ENCODE results near the gene HCK.
A peak's percentile ranks its signal among the peaks of the same experiment; 100 is the strongest.

HCK gene

GRCh38 chr20:32006841-32007786 lies 44.9 kb upstream of the HCK start:
- no peak for TF ChIP-seq FOXP2 (optimal IDR thresholded peaks at IDR 0.05; ENCODE audit: borderline replicate concordance, extremely low read depth, extremely low read length, insufficient read depth)
- TF ChIP-seq TAF1 (IDR thresholded peaks at IDR 0.05; ENCODE audit: borderline replicate concordance, insufficient read depth, low read length) = no peak
- TF ChIP-seq SIN3A (IDR thresholded peaks at IDR 0.05; ENCODE audit: borderline replicate concordance, insufficient read depth, low read length) = no peak
- TF ChIP-seq POLR2AphosphoS5 (IDR thresholded peaks at IDR 0.05; ENCODE audit: low read depth, low read length) = no peak
- TF ChIP-seq REST (IDR thresholded peaks at IDR 0.05; ENCODE audit: insufficient read depth in 1 of 2, low read depth in 2 of 2, low read length in 2 of 2) = no peak

GRCh38 chr20:32007787-32008616 lies 44.0 kb upstream of the HCK start:
- TF ChIP-seq POLR2AphosphoS5 (IDR thresholded peaks at IDR 0.05; ENCODE audit: low read depth, low read length) (peak; percentile 75; the same call in 1 of the 2 replicates), FOXP2 (optimal IDR thresholded peaks at IDR 0.05; ENCODE audit: borderline replicate concordance, extremely low read depth, extremely low read length, insufficient read depth) (peak; percentile 75), REST (IDR thresholded peaks at IDR 0.05; ENCODE audit: insufficient read depth in 1 of 2, low read depth in 2 of 2, low read length in 2 of 2) (peak; percentile 35 to 68; a peak in 2 of 4 replicates), TAF1 (IDR thresholded peaks at IDR 0.05; ENCODE audit: borderline replicate concordance, insufficient read depth, low read length) (peak; percentile 80; the same call in 1 of the 2 replicates), SIN3A (IDR thresholded peaks at IDR 0.05; ENCODE audit: borderline replicate concordance, insufficient read depth, low read length) (peak; percentile 75; the same call in 1 of the 2 replicates)

GRCh38 chr20:32009564-32009963 lies 42.5 kb upstream of the HCK start:
- no peak for TF ChIP-seq FOXP2 (optimal IDR thresholded peaks at IDR 0.05; ENCODE audit: borderline replicate concordance, extremely low read depth, extremely low read length, insufficient read depth)

GRCh38 chr20:32010101-32010500 lies 41.9 kb upstream of the HCK start, which contains the start of gene CCM2L:
TSS of gene CCM2L (plus strand) at chr20:32010438. CDS start at chr20:32010455, 17 bp downstream.
- TF ChIP-seq POLR2AphosphoS5 (IDR thresholded peaks at IDR 0.05; ENCODE audit: low read depth, low read length) (no peak), REST (IDR thresholded peaks at IDR 0.05; ENCODE audit: insufficient read depth in 1 of 2, low read depth in 2 of 2, low read length in 2 of 2) (no peak), TAF1 (IDR thresholded peaks at IDR 0.05; ENCODE audit: borderline replicate concordance, insufficient read depth, low read length) (no peak)

GRCh38 chr20:32010666-32011065 lies 41.4 kb upstream of the HCK start:
- TF ChIP-seq POLR2AphosphoS5 (IDR thresholded peaks at IDR 0.05; ENCODE audit: low read depth, low read length) = no peak
- TF ChIP-seq SIN3A (IDR thresholded peaks at IDR 0.05; ENCODE audit: borderline replicate concordance, insufficient read depth, low read length) = no peak
- TF ChIP-seq FOXP2 (optimal IDR thresholded peaks at IDR 0.05; ENCODE audit: borderline replicate concordance, extremely low read depth, extremely low read length, insufficient read depth) = no peak
- TF ChIP-seq REST (IDR thresholded peaks at IDR 0.05; ENCODE audit: insufficient read depth in 1 of 2, low read depth in 2 of 2, low read length in 2 of 2) = no peak
- no peak for TF ChIP-seq TAF1 (IDR thresholded peaks at IDR 0.05; ENCODE audit: borderline replicate concordance, insufficient read depth, low read length)

Measured in PFSK-1 (cell line).